ENCODE data around the gene DGKH.

The DGKH gene, protein sequence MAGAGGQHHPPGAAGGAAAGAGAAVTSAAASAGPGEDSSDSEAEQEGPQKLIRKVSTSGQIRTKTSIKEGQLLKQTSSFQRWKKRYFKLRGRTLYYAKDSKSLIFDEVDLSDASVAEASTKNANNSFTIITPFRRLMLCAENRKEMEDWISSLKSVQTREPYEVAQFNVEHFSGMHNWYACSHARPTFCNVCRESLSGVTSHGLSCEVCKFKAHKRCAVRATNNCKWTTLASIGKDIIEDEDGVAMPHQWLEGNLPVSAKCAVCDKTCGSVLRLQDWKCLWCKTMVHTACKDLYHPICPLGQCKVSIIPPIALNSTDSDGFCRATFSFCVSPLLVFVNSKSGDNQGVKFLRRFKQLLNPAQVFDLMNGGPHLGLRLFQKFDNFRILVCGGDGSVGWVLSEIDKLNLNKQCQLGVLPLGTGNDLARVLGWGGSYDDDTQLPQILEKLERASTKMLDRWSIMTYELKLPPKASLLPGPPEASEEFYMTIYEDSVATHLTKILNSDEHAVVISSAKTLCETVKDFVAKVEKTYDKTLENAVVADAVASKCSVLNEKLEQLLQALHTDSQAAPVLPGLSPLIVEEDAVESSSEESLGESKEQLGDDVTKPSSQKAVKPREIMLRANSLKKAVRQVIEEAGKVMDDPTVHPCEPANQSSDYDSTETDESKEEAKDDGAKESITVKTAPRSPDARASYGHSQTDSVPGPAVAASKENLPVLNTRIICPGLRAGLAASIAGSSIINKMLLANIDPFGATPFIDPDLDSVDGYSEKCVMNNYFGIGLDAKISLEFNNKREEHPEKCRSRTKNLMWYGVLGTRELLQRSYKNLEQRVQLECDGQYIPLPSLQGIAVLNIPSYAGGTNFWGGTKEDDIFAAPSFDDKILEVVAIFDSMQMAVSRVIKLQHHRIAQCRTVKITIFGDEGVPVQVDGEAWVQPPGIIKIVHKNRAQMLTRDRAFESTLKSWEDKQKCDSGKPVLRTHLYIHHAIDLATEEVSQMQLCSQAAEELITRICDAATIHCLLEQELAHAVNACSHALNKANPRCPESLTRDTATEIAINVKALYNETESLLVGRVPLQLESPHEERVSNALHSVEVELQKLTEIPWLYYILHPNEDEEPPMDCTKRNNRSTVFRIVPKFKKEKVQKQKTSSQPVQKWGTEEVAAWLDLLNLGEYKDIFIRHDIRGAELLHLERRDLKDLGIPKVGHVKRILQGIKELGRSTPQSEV

DNA sequence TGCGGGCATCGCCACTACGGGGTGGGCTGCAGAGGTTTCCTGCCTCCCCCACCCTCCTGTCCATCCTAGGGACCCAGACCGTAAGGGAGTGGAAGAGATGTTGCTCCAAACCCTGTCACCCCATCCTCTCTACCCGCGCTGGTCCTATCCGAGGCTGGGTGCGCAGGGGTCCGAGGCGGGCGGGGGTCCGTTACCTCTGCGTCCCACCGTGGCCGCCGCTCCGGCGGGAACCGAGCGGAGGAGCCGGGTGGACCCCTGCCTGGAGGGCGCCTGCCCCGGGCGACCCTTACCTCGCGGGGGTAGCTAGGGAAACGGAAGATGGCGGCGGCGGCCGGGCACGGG lies at the start of gene DGKH:
Gene DGKH, plus strand, starts transcription at position 307 of the 342 bp plus-strand sequence. CDS start 126 bp downstream, outside the sequence.
- DNase-seq (ENCODE audit: low read depth in 3 of 3): no peak

DNA sequence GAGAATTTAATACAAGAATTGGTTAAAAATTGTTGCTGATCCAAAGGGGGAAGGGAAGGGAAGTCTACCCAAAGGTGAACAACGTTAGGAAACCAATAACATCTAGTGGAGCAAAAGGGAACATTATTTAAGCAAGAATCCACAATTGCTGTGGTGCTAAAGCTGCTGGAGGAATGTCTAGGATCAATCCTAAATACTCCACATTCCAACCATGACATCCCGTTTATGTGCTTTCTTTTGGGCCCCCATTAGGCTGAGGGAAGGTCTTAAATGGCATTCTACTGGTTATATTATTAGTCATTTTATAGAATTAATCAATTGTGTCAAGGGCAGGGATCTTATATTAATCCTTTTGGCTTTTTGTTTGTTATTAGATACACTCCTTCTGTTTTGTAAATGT lies 47.6 kb upstream of the DGKH start:
- no peak for DNase-seq (ENCODE audit: low read depth in 3 of 3)

DNA sequence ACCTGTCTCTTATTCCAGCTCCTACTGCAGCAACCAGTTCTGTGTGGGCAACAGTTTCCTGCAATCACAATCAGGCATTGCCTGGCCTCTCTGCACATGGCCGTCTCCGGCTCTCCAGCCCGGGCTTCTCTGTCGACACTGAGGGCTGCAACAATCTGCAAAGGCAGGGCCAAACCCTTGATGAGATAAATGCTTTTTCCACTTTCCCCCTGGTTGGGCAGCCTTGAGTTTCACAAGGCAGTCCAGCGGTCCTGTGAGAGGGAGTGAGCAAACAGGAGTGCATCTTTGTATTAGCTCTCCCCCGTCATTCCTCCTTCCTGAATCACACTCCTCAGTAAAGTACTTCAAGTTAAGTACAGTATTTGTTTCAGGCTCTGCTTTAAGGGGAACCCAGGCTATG lies 46.9 kb upstream of the DGKH start:
- no peak for DNase-seq (ENCODE audit: low read depth in 3 of 3)

DNA sequence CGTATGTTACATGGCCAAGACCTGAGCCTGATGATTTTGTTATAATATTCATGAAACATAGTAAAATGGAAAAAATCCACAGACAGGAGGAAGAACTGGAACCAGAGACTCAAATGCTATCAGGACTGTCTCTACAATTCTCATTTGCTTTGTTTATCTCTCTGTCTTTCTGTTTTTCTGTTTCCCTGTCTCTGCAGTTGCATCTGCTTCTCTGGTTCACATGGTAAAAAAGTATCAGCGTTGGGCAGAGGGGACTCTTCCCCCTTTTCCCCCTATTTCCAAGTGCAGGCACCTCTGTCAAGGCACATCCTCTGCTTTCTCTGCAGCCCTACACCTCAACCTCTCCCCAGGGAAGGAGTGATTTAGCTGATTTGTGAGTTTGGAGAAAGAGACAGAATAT lies 46.4 kb upstream of the DGKH start:
- no peak for DNase-seq (ENCODE audit: low read depth in 3 of 3)

DNA sequence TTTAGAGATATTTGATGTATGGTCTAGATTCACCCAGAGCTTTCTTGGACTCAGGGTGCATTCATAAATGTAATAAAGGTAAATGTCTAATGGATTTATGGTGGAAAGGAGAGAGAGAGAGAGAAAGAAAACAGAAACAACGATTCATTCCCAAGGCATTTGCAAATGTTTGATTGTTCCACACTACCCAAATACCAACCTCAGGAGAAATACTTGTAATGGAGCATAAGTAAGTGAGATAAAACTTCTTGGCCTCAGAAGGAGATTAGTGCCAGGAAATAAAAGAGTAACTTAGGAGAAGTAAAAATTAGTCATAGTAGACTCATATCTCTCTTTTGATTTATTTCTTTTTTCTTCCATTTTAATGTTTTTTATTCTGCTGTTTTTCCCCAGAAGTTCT lies 40.6 kb upstream of the DGKH start:
- DNase-seq (ENCODE audit: low read depth in 3 of 3): no peak

DNA sequence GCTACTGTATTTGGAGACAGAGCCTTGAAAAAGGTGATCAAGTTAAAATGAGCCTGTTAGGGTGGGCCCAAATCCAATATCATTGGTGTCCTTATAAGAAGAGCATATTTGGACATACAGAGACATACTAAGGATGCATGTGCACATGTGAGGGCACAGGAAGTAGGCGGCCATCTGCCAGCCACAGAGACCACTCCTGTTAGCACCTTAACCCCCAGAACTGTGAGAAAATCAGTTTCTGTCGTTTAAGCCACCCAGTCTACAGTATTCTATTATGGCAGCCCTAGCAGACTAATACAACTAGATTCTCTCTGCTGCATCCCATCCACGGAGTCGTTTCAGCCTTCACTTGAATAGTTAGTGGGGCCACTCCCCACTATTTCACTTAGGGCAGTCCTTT lies 39.4 kb upstream of the DGKH start:
- DNase-seq (ENCODE audit: low read depth in 3 of 3): no peak

DNA sequence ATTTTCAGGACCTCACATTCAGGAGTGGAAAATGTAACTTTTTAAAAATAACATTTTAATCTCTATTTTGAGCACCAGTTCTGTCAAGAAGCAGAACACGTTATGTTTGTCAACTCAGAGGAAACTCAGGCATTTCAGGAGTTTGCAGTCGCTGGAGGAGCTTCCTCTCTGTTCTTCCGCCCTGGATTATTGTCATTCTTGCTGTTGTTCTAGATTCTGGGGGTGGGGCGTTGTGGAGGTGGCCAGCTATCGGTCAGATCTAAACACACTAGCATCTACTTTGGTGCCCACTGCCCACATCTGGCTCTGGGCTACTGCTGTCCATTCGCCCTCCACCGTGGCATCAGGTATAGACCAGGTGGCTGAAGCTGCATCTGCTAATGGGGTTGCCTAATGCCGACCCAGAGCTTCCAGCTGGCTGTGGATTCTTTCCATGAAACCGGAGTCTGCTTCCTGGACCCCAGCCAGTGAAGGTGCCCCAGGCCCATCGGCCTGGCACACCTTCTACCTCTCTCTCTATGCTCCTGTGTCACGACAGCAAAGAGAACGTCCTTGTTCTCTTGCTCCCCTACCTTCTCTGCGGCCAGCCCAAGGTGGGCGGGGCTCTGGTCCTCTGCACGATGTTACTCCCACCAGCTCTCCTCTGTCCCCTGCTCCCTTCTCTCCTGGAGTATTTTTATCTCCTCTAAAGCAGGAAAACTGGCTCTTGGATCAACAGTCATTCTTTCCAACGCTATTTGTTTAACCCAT lies 36.7 kb upstream of the DGKH start:
- DNase-seq (ENCODE audit: low read depth in 3 of 3): no peak

DNA sequence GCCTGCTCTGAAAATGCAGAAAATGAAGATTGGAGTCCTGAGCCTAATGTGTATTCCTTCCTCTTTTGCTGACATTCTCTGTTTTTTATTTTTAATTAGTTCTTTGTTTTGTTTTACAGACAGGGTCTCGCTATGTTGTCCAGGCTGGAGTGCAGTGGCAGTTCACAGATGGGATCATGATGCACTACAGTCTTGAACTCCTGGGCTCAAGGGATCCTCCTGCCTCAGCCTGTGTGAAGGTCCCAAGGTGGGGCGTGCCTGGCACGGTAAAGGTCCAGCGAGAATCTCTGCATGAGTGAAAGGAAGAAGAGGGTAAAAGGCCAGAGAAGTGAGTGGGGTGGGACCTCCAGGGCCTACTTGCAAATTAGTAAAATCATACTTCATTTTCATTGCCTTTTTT lies 34.3 kb upstream of the DGKH start:
- DNase-seq (ENCODE audit: low read depth in 3 of 3): no peak

DNA sequence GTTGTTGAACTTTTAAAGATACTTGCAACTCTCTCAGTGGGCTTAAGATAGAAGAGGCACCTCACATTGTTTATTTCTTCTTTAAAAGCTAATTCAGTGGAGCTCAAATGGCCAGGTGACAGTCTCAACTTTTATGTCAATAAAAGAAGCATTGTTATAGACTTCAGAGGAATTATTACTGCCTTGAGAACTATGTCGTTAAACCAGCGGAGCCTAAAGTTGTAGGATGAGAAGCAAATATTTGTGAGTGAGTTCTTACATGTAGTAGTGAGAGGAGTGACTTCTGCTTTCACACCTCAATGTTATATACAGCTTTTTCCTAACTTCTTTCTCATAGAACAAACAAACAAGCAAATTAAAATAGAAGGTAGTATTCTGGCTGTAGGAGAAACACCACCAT lies 31.2 kb upstream of the DGKH start:
- no peak for DNase-seq (ENCODE audit: low read depth in 3 of 3)

DNA sequence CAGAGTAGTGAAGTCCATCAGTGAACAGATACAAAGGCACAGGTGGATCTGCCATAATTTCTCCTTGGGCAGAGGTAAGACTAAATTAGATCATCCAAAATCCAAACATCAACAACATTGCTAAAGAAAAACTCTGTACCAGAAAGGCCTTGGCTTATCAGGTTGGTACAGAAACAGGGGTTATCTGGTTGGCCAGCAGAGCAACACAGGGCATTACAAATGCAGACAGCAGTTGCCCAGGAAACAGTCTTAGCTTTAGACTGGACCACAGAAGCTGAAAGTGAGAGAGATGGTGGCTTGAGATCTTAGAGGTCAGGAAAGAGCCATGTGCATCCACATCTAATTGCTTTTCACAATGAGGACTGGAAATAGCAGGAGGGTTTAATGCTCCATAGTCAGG lies 26.6 kb upstream of the DGKH start:
- no peak for DNase-seq (ENCODE audit: low read depth in 3 of 3)

DNA sequence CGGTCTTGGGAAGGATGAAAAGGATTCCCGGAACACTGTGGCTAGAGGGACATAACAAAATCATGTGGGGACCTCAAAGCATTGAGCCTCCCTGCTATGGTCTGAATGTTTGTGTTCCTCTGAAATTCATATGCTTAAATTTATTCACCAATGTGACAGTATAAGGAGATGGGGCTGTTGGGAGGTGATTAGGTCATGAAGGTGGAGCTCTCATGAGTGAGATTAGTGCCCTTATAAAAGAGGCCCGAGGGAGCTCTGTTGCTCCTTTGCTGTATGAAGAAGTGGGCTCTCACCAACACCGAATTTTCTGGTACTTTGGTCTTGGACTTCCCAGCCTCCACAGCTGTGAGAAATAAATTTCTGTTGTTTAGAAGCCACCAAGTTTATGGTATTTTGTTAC lies 26.1 kb upstream of the DGKH start:
- DNase-seq (ENCODE audit: low read depth in 3 of 3): no peak

DNA sequence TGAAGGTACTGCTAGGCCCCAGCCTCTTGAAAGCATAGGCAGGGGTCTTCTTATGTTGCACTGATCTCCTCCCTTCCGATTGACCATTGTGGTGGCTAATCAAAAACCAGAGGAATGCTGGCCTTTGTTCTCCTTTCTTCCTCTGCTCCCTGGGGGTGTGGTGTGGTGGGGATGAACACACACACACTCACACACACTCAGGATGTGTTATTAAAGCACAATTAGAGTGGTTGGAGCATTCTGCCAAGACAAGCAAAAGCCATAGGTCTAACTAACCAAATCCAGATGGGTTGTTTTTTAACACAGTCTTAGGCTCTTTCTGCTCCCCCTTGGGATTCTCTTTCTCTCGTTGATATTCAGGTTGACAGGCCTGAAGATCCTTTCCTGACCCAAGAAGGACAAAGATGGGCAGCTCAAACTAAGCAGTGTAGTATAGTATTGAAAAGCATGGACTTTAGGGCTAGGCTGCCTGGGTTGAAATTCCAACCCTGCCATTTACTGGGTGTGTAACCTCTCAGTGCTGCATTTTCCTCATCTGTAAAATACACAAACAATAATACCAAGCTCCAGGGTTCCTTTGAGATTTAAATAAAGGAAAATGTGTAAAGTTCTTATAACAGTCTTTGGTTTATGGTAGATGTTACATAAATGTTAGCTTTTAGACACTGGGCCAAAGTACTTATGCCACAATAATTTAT lies 25.5 kb upstream of the DGKH start:
- no peak for DNase-seq (ENCODE audit: low read depth in 3 of 3)

DNA sequence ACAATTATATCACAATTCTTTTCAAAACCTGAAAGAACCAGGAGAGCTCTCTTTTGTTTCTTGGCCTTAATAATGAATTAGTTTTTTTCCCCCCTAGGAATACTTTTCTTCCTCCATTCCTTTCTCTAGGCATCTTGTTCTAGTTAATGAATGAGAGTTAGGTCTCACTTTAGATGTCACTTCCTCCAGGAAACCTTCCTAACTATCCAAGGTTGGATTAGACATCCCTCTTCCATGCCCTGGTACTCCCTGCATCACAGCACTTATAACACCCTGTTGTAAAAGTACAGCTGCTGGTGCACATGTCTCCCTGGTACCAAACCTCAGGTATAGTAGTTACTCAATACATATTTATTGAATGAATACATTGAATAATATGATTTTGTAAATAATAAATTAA lies 21.2 kb upstream of the DGKH start:
- DNase-seq (ENCODE audit: low read depth in 3 of 3): no peak

DNA sequence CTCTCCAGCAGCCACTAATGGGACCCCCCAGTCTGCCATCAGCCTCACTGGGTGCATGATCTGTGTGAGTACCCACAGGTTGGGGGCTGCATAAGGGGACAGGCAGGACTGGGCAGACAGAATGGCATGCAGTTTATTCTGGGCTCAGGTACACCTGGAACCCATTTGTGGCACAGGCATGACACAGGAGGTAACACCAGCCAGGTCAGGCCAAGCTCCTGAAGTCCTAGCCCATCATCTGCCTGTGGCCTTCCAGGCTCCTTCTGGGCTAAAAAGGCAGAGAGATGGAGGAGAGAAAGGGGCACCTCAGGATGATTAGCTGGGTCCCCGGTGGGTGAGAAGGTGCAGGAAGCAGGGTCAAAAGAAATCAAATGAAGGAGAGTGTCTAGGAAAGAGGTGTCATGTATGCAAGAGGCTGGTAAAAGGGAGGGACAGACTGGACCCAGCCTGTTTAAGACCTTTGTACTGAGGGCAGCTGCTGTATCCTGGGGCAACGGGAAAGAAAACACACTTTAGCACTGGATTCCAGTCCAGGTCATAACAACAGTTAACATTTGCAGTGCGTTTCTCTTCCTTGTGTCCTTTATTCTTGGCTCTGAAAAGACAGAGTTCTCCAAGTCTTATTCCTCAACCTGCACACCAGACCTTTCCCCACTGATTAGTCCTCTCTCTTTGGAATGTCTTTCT lies 20.2 kb upstream of the DGKH start:
- DNase-seq (ENCODE audit: low read depth in 3 of 3): no peak

DNA sequence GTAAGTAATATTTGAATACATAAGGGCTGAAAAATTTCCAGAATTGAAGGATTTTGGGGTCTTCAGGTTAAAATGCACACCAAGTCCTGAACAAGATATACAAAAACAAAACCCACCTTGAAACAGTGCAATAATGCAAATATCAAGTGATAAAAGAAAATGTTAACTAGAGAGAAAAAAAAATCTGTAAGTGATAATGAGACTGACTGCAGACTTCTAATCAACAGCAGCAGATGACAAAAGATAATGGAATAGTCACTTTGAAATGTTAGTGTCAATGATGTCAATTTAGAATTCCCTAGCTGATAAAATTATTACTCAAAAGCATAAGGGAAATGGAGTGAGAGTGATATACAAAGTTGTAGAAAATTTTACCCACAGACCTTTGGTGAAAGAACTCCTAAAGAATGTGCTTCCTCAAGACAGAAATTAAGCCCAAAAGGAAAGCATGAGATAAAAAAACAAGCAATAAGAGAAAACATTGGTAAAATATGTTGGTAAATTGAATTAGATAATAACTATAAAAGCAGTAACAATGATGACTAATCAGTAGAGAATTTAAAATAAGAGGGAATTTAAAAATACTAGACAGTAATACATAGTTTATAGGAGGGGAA lies 12.4 kb upstream of the DGKH start:
- no peak for DNase-seq (ENCODE audit: low read depth in 3 of 3)

DNA sequence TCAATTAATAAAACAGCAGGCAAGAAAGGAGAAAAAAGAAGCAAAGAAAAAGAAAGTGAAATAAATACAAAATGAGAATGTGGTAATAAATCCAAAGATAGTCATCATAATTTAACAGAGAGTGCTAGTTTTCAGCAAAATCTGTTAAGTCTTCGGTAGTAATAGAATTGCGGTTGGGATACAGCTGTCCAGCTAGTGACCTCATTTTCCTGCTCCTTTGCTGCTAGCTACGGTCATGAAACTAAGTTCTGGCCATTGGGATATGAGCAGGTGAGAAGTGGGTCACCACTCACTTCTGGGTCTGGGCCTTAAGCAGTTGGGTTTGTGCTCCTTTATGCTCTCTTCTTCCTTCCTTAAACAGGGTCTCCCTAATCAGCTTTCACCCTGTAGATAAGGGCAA lies 11.7 kb upstream of the DGKH start:
- no peak for DNase-seq (ENCODE audit: low read depth in 3 of 3)

DNA sequence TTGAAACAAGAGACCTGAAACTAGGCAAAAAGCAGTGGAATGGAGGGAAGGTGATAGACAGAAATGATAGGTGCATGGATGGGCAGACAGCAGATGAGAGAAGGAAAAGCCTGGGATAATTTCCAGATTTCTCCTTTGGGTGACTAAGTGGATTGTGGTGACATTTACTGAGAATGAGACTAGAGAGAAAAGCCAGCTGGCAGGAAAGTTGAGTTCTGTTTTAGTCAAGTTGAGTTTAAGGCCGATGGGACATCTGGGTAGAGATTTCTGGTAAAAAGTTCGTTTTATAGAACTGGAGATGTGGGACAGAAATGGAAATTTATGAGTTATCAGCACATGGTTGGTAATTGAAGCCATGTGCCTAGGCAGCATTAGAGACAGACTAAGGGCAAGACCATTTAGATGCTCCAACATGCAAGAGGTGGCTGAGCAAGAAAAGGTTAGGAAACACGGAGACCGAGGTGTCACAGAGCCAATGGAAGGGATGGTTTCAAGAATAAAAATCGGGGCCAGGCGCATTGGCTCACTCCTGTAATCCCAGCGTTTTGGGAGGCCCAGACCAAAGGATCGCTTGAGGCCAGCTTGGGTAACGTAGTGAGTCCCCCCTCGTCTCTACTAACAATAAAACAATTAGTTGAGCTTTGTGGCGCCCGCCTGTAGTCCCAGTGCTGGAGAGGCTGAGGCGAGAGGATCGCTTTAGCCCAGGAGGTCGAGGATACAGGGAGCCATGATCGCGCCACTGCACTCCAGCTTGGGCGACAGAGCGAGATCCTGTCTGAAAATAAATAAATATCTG lies 9.6 kb upstream of the DGKH start:
- no peak for DNase-seq (ENCODE audit: low read depth in 3 of 3)

DNA sequence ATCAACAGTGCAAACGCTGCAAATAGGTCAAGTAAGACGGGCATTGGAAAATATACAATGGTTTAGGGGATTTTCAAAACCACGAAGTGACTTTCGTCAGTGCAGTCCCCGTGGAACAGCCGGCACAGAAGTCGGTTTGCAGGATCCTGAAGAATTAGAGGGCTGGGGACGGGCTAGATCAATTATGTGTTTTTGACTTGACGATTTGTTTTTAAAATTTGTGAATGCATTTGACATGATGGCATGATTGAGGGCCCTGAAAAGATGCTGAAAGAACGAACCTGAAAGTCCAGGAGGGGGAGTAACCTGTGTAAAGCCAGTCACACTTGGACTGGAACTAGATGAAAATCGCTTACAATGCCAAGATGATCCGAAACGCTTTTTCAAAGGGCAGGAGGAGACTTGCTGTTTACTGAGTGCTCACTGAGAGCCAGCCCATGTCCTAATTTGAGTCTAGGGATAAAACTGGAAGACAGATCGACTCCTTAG lies 8.9 kb upstream of the DGKH start:
- no peak for DNase-seq (ENCODE audit: low read depth in 3 of 3)
